SU-DHL-6 (cell line): ENCODE measurements around the gene MGAT5.

ENCODE experiments used
- H2AFZ ChIP-seq: fragments of 200-600 bp; sonication (generic); 2 replicates; pipeline ENCODE4 v1.6.1; 2014; ENCODE audit warnings: low read depth, mild to moderate bottlenecking, moderate library complexity, mixed read lengths, antibody characterized with exemption, low read length; ENCODE audit not compliant: severe bottlenecking
- H3F3A ChIP-seq: fragments of 200-600 bp; shearing (Covaris generic); 2 replicates; pipeline ENCODE4 v1.6.0; 2016; ENCODE audit warnings: antibody characterized with exemption, mild to moderate bottlenecking; ENCODE audit not compliant: insufficient read depth
- H3K27ac ChIP-seq: fragments of 200-600 bp; sonication (generic); 2 replicates; pipeline ENCODE4 v1.5.1; 2016; ENCODE audit warnings: low read depth, mild to moderate bottlenecking, low read length, moderate library complexity, mixed read lengths
- H3K27me3 ChIP-seq: fragments of 200-600 bp; sonication (generic), shearing (Covaris generic); 2 replicates; pipeline ENCODE4 v1.6.0; 2014; ENCODE audit warnings: mild to moderate bottlenecking, low read length
- H3K36me3 ChIP-seq: fragments of 200-600 bp; sonication (generic); 2 replicates; pipeline ENCODE4 v1.6.1; 2014; ENCODE audit warnings: mild to moderate bottlenecking, low read length, mixed read lengths
- H3K4me2 ChIP-seq: fragments of 300-600, 200-600 bp; shearing (Covaris generic), sonication (generic); 2 replicates; pipeline ENCODE4 v1.6.0; 2014; ENCODE audit warnings: low read length, low read depth, mild to moderate bottlenecking; ENCODE audit not compliant: poor library complexity, severe bottlenecking
- H3K4me3 ChIP-seq: fragments of 200-600 bp; sonication (generic); 2 replicates; pipeline ENCODE4 v1.5.1; 2014; ENCODE audit warnings: antibody characterized with exemption, low read length, mild to moderate bottlenecking, mixed read lengths; ENCODE audit not compliant: insufficient read depth, poor library complexity, severe bottlenecking
- H3K79me2 ChIP-seq: fragments of 200-600 bp; sonication (generic); 2 replicates; pipeline ENCODE4 v1.6.1; 2014; ENCODE audit warnings: mild to moderate bottlenecking, low read length, moderate library complexity; ENCODE audit not compliant: insufficient read depth
- H3K9ac ChIP-seq: fragments of 200-600 bp; sonication (generic); 2 replicates; pipeline ENCODE4 v1.7.0; 2014; ENCODE audit warnings: mild to moderate bottlenecking, low read length
- H3K9me2 ChIP-seq: fragments of 200-600 bp; sonication (generic); replicated peaks from 2 replicates; pipeline ENCODE4 v1.6.1; 2014; ENCODE audit warnings: low read length; ENCODE audit not compliant: insufficient read depth
- H3K9me3 ChIP-seq: fragments of 200-600 bp; sonication (generic); 2 replicates; pipeline ENCODE4 v1.6.1; 2014; ENCODE audit warnings: low read length, mixed read lengths; ENCODE audit not compliant: insufficient read depth
- H4K20me1 ChIP-seq: fragments of 200-600 bp; sonication (generic); 2 replicates; pipeline ENCODE4 v1.6.1; 2014; ENCODE audit warnings: low read depth, mild to moderate bottlenecking, antibody characterized with exemption, low read length, moderate library complexity, mixed read lengths
- EZH2phosphoT487 ChIP-seq: fragments of 200-600 bp; sonication (generic), shearing (Covaris generic); conservative IDR thresholded peaks from 2 replicates; pipeline ENCODE4 v1.6.1; 2018; ENCODE audit warnings: mild to moderate bottlenecking, antibody characterized with exemption, low read length, moderate library complexity, mixed read lengths
- TF ChIP-seq, protein P1 (sequence below): fragments of 200-600 bp; sonication (generic); IDR thresholded peaks from one replicate; pipeline ENCODE4 v1.5.1; 2017; ENCODE audit warnings: antibody characterized with exemption, mild to moderate bottlenecking, low read length, moderate library complexity; ENCODE audit not compliant: insufficient read depth, poor library complexity, severe bottlenecking

Gene MGAT5

DNA sequence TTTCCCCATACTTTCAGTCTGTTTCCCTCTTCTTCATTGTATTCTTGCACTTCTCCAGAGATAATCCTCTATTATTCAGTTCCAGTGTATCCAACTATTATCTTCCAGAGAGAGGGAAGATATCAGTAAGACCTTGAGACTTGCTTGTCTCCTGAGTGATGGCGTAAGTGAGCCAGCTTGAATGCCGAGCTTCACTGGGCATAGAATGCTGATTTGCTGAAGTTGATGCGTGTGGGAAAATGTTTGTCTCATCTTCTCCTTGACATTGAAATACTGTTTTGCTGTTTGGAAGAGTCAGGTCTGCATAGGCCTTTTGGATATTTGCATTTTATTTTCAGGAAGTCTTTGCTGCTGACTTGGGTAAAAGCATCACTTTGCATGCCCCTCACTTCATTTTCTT lies 41.1 kb upstream of the MGAT5 start:
- Histone ChIP-seq H3K9me3 (no peaks in the 10 kb centered on the region), H3F3A (peaks cover 4% of the 10 kb centered on the region), H3K79me2 (peaks cover 6% of the 10 kb centered on the region; the same call in 1 of the 2 replicates), H2AFZ (no peak overlapping the region), H3K36me3 (no peaks in the 10 kb centered on the region), H3K4me2 (no peak overlapping the region), H3K4me3 (no peak overlapping the region), H3K27ac (no peak overlapping the region), H3K9ac (no peak overlapping the region), H4K20me1 (peaks cover 12% of the 10 kb centered on the region; the same call in 1 of the 2 replicates), H3K27me3 (no peaks in the 10 kb centered on the region), H3K9me2 (no peaks in the 10 kb centered on the region)
- TF ChIP-seq, protein P1, sequence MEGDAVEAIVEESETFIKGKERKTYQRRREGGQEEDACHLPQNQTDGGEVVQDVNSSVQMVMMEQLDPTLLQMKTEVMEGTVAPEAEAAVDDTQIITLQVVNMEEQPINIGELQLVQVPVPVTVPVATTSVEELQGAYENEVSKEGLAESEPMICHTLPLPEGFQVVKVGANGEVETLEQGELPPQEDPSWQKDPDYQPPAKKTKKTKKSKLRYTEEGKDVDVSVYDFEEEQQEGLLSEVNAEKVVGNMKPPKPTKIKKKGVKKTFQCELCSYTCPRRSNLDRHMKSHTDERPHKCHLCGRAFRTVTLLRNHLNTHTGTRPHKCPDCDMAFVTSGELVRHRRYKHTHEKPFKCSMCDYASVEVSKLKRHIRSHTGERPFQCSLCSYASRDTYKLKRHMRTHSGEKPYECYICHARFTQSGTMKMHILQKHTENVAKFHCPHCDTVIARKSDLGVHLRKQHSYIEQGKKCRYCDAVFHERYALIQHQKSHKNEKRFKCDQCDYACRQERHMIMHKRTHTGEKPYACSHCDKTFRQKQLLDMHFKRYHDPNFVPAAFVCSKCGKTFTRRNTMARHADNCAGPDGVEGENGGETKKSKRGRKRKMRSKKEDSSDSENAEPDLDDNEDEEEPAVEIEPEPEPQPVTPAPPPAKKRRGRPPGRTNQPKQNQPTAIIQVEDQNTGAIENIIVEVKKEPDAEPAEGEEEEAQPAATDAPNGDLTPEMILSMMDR: no peak
- TF ChIP-seq EZH2phosphoT487: no peak

GRCh38 chr2:134216152-134216829 lies 37.6 kb upstream of the MGAT5 start:
- H3F3A ChIP-seq: peaks cover 15% of the 10 kb centered on the region
- no peaks in the 10 kb centered on the region for H3K27me3 ChIP-seq
- H3K4me3 ChIP-seq: no peak overlapping the region
- H3K9me3 ChIP-seq: no peaks in the 10 kb centered on the region
- H3K9me2 ChIP-seq: no peaks in the 10 kb centered on the region
- no peak overlapping the region for H2AFZ ChIP-seq
- no peaks in the 10 kb centered on the region for H3K79me2 ChIP-seq
- no peak overlapping the region for H3K27ac ChIP-seq
- H3K36me3 ChIP-seq: no peaks in the 10 kb centered on the region
- TF ChIP-seq, protein P1: no peak
- no peak overlapping the region for H3K4me2 ChIP-seq
- no peak overlapping the region for H3K9ac ChIP-seq
- peaks cover 5% of the 10 kb centered on the region; the same call in 1 of the 2 replicates for H4K20me1 ChIP-seq

DNA sequence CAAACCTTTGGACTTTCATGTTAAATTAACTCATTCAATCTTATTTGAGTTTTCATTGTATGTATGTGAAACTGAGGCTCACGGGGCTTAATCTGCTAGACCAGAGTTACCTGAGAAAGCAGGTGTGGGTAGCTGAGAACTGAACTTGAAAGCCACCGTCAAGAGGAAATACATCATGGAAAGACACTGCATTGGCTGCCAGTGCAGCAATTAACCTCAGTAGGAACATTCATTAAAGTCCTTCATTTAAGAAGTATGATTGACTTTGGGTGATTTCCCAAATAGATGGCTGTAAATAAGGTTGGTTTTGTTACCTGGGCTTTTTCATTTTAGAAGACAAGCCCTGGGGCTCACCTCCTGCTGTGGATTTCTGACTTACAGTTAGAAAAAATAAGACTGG lies 36.5 kb upstream of the MGAT5 start:
- H3K79me2 ChIP-seq: no peaks in the 10 kb centered on the region
- H3K9ac ChIP-seq: no peak overlapping the region
- H3K27me3 ChIP-seq: no peaks in the 10 kb centered on the region
- H3K9me2 ChIP-seq: no peaks in the 10 kb centered on the region
- H3K4me3 ChIP-seq: no peak overlapping the region
- H3K27ac ChIP-seq: peak overlapping the region; percentile 53
- H4K20me1 ChIP-seq: peaks cover 5% of the 10 kb centered on the region; the same call in 1 of the 2 replicates
- H3K9me3 ChIP-seq: no peaks in the 10 kb centered on the region
- no peaks in the 10 kb centered on the region for H3K36me3 ChIP-seq
- no peak for TF ChIP-seq EZH2phosphoT487
- TF ChIP-seq, protein P1: no peak
- H3F3A ChIP-seq: peaks cover 15% of the 10 kb centered on the region
- H3K4me2 ChIP-seq: peak overlapping the region; percentile 8
- no peak overlapping the region for H2AFZ ChIP-seq
